NCI-H69 (cell line): ENCODE data around the gene FIP1L1.
A peak's percentile ranks its signal among the peaks of the same experiment; 100 is the strongest.

Experiments
- DNase-seq: peaks from one replicate; lab custom pipeline; 2025; lab: John Stamatoyannopoulos, UW

The FIP1L1 gene

GRCh38 chr4:53476232-53477037 lies 99.0 kb downstream of the FIP1L1 start:
- no peak for DNase-seq

GRCh38 chr4:53477038-53477565 lies 99.7 kb downstream of the FIP1L1 start:
- no peak for DNase-seq

DNA sequence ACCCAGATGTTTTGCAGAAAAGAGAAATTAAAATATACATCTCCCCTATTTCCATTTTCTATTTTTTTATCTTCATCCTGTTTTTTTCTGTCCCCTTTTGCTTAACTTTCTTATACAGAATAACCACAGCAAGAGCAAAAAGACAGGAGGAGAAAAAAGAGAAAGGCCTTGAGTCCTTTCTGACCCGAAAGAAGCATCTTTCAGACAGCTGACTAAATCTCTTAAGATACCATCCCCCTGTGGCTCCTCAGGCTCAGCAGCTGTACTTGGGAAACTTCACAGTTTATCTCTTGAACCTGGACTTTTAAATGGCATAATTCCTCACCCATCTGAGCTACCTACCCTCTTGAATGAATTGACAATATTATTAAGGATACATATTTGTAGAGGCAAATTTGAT lies 100.2 kb downstream of the FIP1L1 start:
- DNase-seq = no peak

DNA sequence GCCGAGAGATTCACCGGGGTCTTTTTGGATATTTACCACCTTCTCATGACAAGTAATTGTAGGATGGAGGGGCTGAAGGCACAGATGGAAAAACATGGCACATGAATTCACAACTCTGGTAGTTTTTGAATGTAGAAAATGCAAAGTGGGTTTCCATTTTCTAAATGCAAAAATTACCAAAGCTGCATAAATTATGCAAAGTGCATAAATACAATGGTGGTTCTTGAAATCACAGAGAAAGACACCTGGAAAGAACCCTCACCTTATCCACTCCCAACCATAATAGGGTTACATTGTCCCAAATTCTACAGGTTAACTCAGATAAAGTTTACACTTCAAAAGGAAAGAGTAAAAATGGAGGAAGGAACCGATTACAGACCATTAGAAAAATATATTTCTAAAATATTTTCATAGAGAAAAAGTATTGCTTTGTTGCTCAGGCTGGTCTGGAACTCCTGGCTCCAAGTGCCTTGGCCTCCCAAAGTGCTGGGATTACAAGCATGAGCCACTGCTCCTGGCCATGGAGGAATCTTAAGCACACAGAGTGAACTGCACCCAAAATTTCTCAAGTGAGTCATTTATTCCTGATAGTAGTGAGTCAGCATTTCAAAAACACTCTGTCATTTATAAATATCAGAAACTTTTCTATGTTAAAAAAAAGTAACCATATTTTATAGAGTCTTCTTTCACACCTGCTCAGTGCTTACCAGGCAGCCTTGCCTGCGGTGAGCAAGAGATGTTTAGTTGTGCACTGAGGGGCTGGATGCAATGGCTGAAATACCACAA lies 101.4 kb downstream of the FIP1L1 start:
- DNase-seq = no peak

DNA sequence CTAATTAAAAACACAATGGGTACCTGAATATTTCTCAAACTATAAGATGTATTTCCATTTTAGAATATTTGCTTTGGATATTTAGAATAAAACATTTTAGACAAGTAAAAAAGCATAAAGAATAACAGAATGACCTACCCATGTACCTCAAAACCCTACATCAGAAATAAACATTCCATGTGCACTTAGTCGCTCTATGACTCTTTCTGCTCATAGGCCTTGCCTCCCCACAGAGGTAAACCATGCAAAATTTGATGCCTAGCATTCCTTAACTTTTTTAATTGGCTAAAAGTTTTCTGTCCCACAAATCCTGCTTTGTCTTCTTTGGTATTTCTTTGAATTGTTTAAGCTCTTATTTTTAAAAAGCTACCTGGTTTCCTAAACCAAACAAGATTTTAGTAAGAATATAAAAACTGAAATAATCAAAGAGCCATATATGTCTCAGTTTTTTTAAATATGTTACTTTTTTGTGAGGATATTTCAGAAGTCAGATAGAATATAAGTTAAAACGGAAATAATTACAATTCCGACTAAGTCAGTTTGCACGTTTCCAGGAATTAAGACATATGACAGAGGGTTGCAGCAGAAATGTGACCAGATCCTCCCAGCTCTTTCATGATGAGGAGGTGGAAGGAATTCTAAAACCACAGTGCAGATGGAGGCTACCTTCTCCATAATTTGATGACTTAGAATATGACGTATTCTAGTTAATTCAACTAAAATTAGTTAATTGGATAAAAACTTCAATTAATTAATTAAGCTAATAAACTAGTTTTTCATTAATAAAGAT lies 102.5 kb downstream of the FIP1L1 start:
- DNase-seq = no peak

DNA sequence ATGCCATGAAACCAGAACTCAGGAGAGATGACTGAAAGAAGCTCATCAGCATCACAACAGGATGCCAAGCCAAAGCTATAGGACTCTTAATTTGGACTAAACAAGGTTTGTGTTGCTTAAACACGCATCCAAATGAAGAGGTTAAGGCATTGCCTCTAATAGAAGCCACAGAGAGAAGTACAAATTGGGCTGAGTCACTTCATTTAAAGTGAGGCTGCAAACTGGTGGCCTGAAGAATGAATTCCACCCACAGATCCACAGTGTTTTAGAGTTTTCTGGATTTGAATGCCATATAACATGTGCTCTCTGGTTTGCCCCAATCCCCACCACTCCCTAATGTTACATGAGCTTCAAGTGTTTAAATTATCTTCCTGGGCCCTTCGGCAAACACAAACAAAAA lies 103.5 kb downstream of the FIP1L1 start:
- no peak for DNase-seq

DNA sequence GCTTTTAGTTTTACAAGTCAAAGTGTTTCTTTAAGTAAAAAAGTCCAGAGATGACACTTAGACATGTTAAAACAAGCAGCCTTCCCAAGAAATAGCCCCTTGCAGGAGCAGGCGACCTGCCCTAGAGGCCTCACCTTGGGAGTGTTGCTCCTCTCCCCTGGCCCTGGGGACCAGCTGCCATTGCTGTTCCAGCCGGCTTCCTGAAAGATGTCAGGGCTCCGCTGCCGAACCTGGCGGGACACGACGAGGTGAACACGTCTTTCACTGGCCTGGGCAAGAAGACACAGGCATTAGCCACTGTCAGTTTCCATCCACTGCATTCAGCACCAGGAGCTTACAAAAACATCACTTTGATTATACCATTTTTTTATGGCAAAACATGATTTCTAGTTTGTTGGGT lies 104.1 kb downstream of the FIP1L1 start:
- DNase-seq = no peak

- DNase-seq = no peak
Measured at GRCh38 chr4:53483250-53483649, 105.8 kb downstream of the FIP1L1 start.

GRCh38 chr4:53484911-53485657 lies 107.6 kb downstream of the FIP1L1 start:
- DNase-seq = no peak

DNA sequence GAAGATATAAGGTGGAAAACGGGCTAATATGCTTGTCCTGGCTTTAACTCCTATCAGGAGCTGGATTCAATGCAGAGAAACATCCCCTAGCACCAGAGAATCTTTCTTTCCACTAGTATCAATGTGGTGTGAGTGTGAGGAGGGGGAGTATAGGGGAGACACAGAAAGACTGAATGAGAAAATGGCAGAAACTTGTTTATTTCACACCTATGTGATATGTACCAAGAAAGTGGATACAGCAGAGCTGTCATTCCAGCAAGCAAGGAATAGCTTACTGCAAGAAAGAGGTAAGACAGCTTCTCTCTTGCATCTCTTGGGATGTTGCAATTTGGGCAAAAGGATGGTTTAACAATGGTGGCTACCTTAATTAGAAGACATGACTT lies 108.2 kb downstream of the FIP1L1 start:
- DNase-seq = no peak

GRCh38 chr4:53487766-53488165 lies 110.3 kb downstream of the FIP1L1 start:
- DNase-seq = no peak

DNA sequence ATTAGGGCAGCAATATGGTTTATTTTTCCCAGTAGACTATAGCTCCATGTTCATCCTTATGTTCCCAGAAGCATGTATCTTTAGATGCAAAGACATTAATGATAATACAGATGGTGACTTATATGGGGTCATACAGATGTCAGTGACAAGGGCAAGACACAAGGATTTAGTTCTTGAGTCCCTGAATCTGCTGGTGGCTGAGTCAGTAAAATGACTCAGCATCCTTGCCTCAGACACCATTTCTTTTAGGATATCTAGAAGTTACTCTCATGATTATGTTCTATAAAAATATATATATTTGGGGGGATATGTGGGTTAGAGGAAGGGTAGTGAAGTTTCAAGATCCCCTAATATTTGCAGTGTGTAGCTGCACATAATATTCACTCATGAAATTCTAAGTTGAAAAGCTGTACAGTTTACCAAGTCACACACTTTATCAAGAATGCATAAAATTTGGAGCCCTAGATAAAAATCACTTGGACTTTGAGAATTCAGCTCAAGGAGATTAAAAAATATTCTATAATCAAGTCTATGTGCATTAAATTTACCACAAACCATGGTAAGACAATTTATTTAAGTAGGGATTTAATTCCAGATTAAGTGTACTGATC lies 111.9 kb downstream of the FIP1L1 start:
- no peak for DNase-seq

DNA sequence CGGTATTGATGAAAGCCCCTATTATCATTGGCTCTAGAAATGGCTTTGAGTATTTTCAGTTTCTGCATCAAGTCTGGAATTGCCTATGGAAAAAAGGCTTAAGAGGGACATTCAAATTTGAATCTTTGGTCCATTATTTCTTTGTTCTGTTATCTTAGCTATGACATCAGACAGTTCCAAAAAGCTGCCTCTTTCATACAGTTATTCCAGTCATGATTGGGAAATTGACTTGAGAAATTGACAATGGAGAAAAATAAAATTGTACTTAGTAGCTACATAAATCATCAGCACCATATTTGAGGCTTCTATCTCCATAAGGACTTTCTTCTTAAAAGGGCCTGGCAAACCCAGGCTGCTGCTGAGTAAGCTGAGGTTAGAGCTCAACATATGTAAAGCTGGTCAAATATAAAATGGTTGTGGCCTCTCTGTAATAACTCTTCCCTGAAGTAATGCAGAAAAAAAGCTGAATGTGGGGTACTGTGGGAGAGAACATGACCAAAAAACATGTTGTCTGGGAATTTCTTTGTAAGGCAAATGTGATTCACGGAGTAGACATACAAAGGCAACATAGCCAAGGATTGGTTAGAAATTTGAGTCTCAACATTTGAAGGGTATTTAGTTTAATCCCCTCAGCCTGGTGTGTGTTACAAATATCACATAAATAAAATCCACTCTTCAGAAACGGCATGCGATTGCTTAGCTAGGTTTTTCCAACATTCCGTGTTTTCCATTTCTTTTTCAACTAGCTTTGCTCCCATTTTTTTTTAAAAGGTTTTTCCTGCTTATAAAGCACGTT lies 112.9 kb downstream of the FIP1L1 start:
- DNase-seq = no peak

DNA sequence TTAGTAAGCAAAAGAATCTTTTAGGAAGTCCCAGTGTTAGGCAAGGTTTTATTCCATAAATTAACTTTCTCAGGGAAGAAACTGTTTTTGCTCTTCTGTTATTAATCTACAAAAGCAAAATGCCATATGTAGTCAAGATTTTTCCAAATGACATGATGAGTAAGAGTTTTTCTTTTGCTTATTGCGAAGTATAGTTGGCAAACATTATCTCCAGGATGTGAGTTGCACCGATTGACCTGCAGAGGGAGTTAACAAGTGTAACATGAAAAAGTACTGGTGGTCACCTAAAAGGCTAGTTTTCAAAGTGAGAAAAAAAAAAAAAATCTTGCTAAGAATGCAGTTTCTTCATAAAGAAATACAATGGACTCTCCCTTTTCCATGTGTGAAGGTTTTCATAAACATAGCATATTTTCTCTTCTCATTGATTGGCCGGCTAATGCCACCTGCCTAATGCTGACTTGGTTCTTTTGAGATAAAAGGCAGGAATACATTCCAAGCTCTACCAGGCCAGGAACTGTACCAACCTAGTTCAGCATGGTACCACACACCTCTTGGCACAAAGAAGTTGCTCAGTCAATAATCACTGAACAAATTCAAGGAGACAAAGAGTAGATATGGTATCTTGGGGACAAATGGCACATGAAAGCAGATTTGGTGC lies 113.7 kb downstream of the FIP1L1 start:
- peak; percentile 51 for DNase-seq

DNA sequence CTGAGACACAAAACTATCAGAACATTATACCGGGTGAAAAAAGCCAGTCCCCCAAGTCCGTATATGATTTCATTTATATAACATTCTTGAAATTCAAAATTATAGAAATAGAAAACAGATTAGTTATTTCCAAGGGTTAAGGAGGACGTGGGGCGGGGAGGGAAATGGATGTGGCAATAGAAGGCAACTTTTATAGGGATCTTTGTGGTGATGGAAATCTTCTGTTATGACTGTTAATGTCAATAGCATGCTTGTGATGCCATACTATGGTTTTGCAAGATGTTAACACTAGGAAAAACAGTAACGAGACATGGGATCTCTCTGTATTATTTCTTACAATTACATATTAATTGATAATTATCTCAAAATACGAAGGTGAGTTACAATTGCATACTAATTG lies 117.4 kb downstream of the FIP1L1 start:
- DNase-seq = no peak

DNA sequence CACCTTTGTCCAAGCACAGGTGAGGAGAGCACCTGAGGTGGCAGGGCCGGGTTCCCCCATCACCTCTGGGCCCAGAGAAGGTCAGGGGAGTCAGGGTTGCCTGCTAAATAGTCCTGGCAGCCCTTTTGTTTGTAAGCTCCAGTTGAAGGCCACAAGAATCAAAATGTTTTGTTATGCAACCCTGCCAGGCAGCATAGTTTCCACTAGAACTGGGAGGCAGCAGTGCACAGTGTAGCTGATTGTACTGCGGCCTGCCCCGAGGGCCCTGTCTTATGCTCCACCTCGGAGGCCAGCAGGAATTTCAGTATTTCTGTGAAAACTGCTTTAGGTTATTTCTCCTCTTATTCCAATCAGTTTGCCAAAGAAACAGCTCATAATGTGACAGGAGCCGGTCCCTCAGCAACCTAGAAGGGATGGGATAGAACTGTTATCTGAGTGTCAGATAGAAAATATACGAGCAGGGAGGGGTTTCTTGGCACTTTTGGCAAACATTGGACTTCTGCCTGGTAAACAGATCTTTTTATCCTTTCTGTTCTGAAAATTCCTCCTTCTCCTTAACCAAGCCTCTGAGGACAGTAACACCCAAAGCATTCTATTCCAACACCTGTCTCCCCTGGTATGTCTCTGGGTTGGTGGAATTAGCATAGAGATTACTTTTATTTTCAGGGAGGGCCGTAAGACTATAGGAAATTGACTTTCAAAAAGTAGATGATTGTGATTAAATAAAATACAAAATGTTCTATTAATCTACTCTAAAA lies 120.2 kb downstream of the FIP1L1 start:
- DNase-seq = no peak

- no peak for DNase-seq
Measured at GRCh38 chr4:53498706-53499105, 121.3 kb downstream of the FIP1L1 start.

GRCh38 chr4:53499791-53500190 lies 122.3 kb downstream of the FIP1L1 start:
- no peak for DNase-seq

GRCh38 chr4:53500546-53500945 lies 123.1 kb downstream of the FIP1L1 start:
- no peak for DNase-seq
